ENCODE data around the gene SAMMSON.

Gene SAMMSON

DNA sequence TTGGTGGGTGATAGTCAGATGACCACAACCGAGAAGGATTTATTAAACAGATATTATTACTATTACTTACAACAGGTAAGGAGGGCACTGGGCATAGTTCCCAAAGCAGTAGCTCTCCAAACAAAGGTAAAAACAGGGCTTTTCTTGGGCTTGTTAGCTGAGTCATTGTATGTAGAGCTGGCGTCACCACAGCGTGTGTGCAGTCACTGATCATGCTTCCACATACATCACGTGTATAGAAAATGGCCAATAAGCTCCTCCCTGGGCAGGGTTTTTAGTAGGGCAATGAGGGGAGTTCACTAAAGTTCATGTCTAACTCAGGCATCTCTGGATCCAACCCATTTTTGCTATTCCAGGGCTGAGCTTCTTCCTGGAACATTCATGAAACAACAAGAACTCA is 5.8 kb upstream of the SAMMSON start:
- DNase-seq (ENCODE audit: low read depth): no peak
- H3K4me3 ChIP-seq (ENCODE audit: low read length): no peak overlapping the region
- TF ChIP-seq CTCF (conservative IDR thresholded peaks at IDR 0.05; ENCODE audit: low read length): no peak

DNA sequence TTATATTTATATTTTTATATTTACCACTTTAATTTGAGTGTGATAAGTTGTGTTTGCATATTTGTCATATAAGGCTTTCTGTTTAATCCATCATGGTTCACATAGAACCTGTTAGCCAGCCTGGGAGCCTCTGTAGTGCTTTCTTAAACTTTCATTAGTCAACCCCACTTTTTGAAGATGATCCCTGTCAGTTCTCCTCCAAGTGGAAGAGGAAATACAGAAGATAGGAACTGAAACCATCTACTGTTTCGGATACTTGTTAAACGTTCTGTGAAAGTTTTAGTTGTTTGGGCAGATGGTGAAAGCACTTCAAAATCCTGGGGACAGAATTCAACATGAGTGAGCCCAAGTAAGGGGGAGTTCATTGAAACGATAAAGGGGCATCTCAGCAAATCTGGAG is 4.6 kb upstream of the SAMMSON start:
- no peak for DNase-seq (ENCODE audit: low read depth)
- no peak overlapping the region for H3K4me3 ChIP-seq (ENCODE audit: low read length)
- TF ChIP-seq CTCF (conservative IDR thresholded peaks at IDR 0.05; ENCODE audit: low read length): no peak

GRCh38 chr3:69997631-69998307 is 1.8 kb upstream of the SAMMSON start:
- TF ChIP-seq CTCF (conservative IDR thresholded peaks at IDR 0.05; ENCODE audit: low read length): no peak
- no peak for DNase-seq (ENCODE audit: low read depth)
- H3K4me3 ChIP-seq (ENCODE audit: low read length): no peak overlapping the region

DNA sequence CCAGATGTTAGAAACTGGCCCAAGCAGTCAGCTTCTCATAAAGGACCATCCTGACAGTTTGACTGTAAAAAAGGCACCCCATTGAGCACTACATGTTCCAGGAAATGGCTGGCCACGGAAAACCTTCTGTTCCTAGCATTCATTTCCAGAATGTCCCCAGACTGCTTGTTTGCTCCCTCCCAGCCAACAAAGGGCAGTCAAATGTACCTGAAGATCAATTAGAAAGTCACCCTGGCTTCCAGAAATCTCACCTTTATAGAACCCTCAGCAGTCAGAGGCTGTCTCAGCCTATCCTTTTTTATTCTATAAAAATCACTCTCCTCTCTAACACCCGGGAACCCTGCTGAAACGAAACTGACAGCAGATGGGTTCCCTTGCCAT is 784 bp upstream of the SAMMSON start:
- 0 out of 2 replicates have a peak overlapping the region, but pooled peaks have one; percentile 5 for H3K4me3 ChIP-seq (ENCODE audit: low read length)

GRCh38 chr3:70000028-70000410 is 486 bp downstream of the SAMMSON start:
- H3K4me3 ChIP-seq (ENCODE audit: low read length): no peak overlapping the region
- TF ChIP-seq CTCF (conservative IDR thresholded peaks at IDR 0.05; ENCODE audit: low read length): no peak
- no peak for DNase-seq (ENCODE audit: low read depth)

More for the DNA sequence above, 784 bp upstream of the SAMMSON start:
- DNase-seq (ENCODE audit: low read depth): no peak
- TF ChIP-seq CTCF (conservative IDR thresholded peaks at IDR 0.05; ENCODE audit: low read length): no peak

DNA sequence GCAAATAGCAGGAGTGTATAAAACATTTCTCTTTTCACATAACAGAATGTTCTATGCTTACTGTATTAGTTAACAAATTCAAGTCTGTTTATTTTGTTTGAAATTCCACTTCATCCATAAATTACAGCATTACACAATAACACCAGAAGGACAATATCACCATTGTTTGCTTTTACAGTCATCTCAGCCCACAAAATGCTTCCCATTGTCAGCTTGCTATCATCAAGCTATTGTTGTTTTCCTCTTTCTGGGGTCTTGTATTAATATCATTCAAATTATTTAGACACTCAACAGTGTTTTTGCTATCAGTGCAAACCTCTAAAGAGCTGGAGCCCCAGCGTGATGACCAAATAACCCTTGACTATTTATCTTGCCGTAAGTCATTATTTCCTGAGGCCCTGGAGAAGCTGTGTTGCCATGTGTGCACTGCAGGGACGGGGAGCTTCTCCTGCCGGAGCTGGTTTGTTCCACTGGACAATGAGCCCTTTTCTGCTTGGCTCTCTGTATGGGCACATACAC is 1.1 kb downstream of the SAMMSON start:
- no peak for DNase-seq (ENCODE audit: low read depth)
- no peak overlapping the region for H3K4me3 ChIP-seq (ENCODE audit: low read length)
- no peak for TF ChIP-seq CTCF (conservative IDR thresholded peaks at IDR 0.05; ENCODE audit: low read length)

DNA sequence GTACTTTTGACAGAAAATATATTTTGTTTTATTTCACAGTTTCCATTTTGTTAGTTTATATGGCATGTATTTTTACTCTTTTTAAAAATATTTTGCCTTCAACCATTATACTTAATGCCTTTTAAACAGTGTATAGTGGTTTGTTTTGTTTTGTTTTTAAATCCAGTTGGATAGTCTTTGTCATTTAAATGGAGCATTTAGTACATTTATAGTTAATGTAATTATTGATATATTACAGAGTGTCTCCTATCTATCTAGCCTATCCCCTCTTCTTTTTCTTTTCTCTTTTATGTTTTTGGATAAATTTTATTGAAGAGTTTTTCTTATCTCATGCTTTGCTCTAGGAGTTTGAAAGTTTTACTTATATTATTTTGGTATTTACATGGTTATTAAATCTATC is 3.6 kb downstream of the SAMMSON start:
- no peak for TF ChIP-seq CTCF (conservative IDR thresholded peaks at IDR 0.05; ENCODE audit: low read length)
- DNase-seq (ENCODE audit: low read depth): no peak
- H3K4me3 ChIP-seq (ENCODE audit: low read length): no peak overlapping the region

Data from AG10803 (cell line).